Endothelial cell of umbilical vein (primary cell): Measurements from ENCODE around the gene VSIG10L2. TPM values are rescaled to one million over a fixed set of nuclear protein-coding genes. Genes with fewer than 3 reads are reported as not detected.

Experiments used
- BruUV-seq: library from RNA; stranded (reverse); fragments of 400-500 nt; replicated peaks from 2 replicates; lab custom pipeline; 2021; lab: Mats Ljungman, UMichigan
- CTCF ChIA-PET: fragments of 300-600, 350-600 bp; sonication (Branson Sonifier 250); formaldehyde crosslinking; loops from one replicate; lab custom pipeline; 2021; ENCODE audit warnings: antibody characterized with exemption, inconsistent platforms; lab: Charles Lee
- POLR2A ChIA-PET: fragments of 300-600, 350-600 bp; sonication (Branson Sonifier 250); formaldehyde crosslinking; loops from one replicate; lab custom pipeline; 2021; ENCODE audit warnings: antibody characterized with exemption, inconsistent platforms; lab: Charles Lee
- DNase-seq: peaks from one replicate; pipeline ENCODE4 v3.0.0-alpha.2; 2011; ENCODE audit warnings: low read depth, low spot score
- FAIRE-seq: peaks from 2 replicates; lab custom pipeline; 2011; peaks lifted over from hg19 to GRCh38; lab: Jason Lieb, UNC
- H2AFZ ChIP-seq: 2 replicates; pipeline ENCODE4 v1.6.0; 2012; ENCODE audit warnings: low read depth, low read length, control low read depth, inconsistent platforms
- H3K27ac ChIP-seq: 2 replicates; pipeline ENCODE4 v1.5.1; 2011; ENCODE audit warnings: low read depth, mild to moderate bottlenecking, control low read depth, low read length, moderate library complexity; ENCODE audit not compliant: insufficient read depth
- H3K27me3 ChIP-seq, 2 experiments: 2 replicates each; pipeline versions ENCODE4 v1.6.0 to v1.6.1; 2011; ENCODE audit warnings: low read length in 2 of 2, mixed read lengths in 1 of 2; ENCODE audit not compliant: control insufficient read depth in 2 of 2, insufficient read depth in 2 of 2
- H3K36me3 ChIP-seq, 2 experiments: 2 replicates in 1 of 2; 3 replicates in 1 of 2; pipeline ENCODE4 v1.5.1; 2011; ENCODE audit warnings: low read length in 2 of 2, mild to moderate bottlenecking in 1 of 2, moderate library complexity in 1 of 2; ENCODE audit not compliant: control insufficient read depth in 2 of 2, insufficient read depth in 2 of 2; ENCODE audit errors: extremely low read depth in 1 of 2
- H3K4me1 ChIP-seq: 3 replicates; pipeline ENCODE4 v1.5.1; 2011; ENCODE audit warnings: mild to moderate bottlenecking, low read length; ENCODE audit not compliant: control insufficient read depth, insufficient read depth; ENCODE audit errors: extremely low read depth
- H3K4me2 ChIP-seq: 2 replicates; pipeline ENCODE4 v1.6.1; 2011; ENCODE audit warnings: low read length, control low read depth, mixed read lengths; ENCODE audit not compliant: insufficient read depth
- H3K4me3 ChIP-seq, 3 experiments: fragments of 200-600 bp in 1 of 3; sonication (generic), shearing (Covaris generic) in 1 of 3; replicated peaks in 1 of 3; 2 replicates each; pipeline ENCODE4 v1.5.1; 2011 to 2016; ENCODE audit warnings: control low read depth in 3 of 3, low read length in 3 of 3, mild to moderate bottlenecking in 2 of 3, inconsistent platforms in 1 of 3, low read depth in 1 of 3, moderate library complexity in 1 of 3; ENCODE audit not compliant: insufficient read depth in 1 of 3
- H3K79me2 ChIP-seq: 2 replicates; pipeline ENCODE4 v1.6.0; 2012; ENCODE audit warnings: low read length, inconsistent platforms; ENCODE audit not compliant: control insufficient read depth, insufficient read depth
- H3K9ac ChIP-seq: replicated peaks from 2 replicates; pipeline ENCODE3; 2011; ENCODE audit warnings: low read length, control low read depth; ENCODE audit not compliant: insufficient read depth; ENCODE audit errors: extremely low read depth
- H3K9me1 ChIP-seq: replicated peaks from 3 replicates; pipeline ENCODE4 v1.6.0; 2011; ENCODE audit warnings: mild to moderate bottlenecking, low read length; ENCODE audit not compliant: control insufficient read depth, insufficient read depth; ENCODE audit errors: extremely low read depth
- H3K9me3 ChIP-seq: replicated peaks from 2 replicates; pipeline ENCODE4 v1.5.1; 2012; ENCODE audit warnings: low read length, inconsistent platforms; ENCODE audit not compliant: control insufficient read depth, insufficient read depth
- H4K20me1 ChIP-seq: replicated peaks from 2 replicates; pipeline ENCODE3; 2011; ENCODE audit warnings: mild to moderate bottlenecking, low read length; ENCODE audit not compliant: control insufficient read depth, insufficient read depth; ENCODE audit errors: extremely low read depth
- CTCF ChIP-seq, 2 donors: IDR thresholded peaks; 1 replicate in 1 of 2; 2 replicates in 1 of 2; pipeline ENCODE4 v1.5.1; 2011; ENCODE audit warnings: low read length in 2 of 2, mild to moderate bottlenecking in 2 of 2, moderate library complexity in 2 of 2, control low read depth in 1 of 2, inconsistent platforms in 1 of 2, low read depth in 1 of 2; ENCODE audit not compliant: insufficient read depth in 1 of 2; ENCODE audit errors: extremely low read depth in 1 of 2
- FOS ChIP-seq: IDR thresholded peaks from 2 replicates; pipeline ENCODE4 v1.6.1; 2011; ENCODE audit warnings: mild to moderate bottlenecking, low read length, moderate library complexity, borderline replicate concordance; ENCODE audit not compliant: insufficient read depth
- GATA2 ChIP-seq: IDR thresholded peaks from 2 replicates; pipeline ENCODE4 v1.7.0; 2011; ENCODE audit warnings: low read depth, mild to moderate bottlenecking, moderate library complexity, mixed read lengths, low read length; ENCODE audit not compliant: insufficient read length, insufficient read depth
- MYC ChIP-seq: IDR thresholded peaks from one replicate; pipeline ENCODE4 v1.6.1; 2011; ENCODE audit warnings: mild to moderate bottlenecking, low read depth, low read length
- dilution Hi-C: fragments of 300-500 bp; cut with MboI; formaldehyde crosslinking; loops from one replicate; pipeline ENCODE4 v1.15.0; 2019; ENCODE audit warnings: low sequenced_read_pairs; ENCODE audit not compliant: extremely low pct_ligation_motif_present
- intact Hi-C: fragments of 100-400 bp; cut with micrococcal nuclease; formaldehyde crosslinking; loops from one replicate; pipeline ENCODE4 v1.10.0; 2022
- polyA plus RNA-seq, 4 experiments: library from polyadenylated mRNA; depleted of rRNA in 3 of 4; stranded (reverse) in 3 of 4; unstranded in 1 of 4; fragments of >200 nt; gene quantifications; 2 replicates each; pipeline versions ENCODE4 v1.2.1 to v1.2.3, GENCODE V29; 2011 to 2012; ENCODE audit warnings: missing spikeins in 1 of 4
- total RNA-seq: library from RNA; stranded (reverse); gene quantifications from 2 replicates; pipeline ENCODE4 v1.2.3, GENCODE V29; 2021

Gene VSIG10L2
- total and polyA plus RNA-seq, 2 donors (not counting 3 experiments of a cell fraction or from before 2014, with no cell fraction given), result not detected

GRCh38 chr11:125922156-125922555, 23.7 kb upstream of the VSIG10L2 start:
- H3K36me3 ChIP-seq, result no peaks in the 10 kb centered on the region
- no peaks in the 10 kb centered on the region for H3K79me2 ChIP-seq
- no peak overlapping the region for H3K27ac ChIP-seq
- intact Hi-C loops (loop anchor here (2.0 to 10.0 kb wide), 3 partner anchors 195 to 380 kb away; partner anchors contain the start of genes DCPS, FOXRED1 and SRPRA), dilution Hi-C loops (no loop called here)
- H4K20me1 ChIP-seq, result no peaks in the 10 kb centered on the region
- no peaks in the 10 kb centered on the region for H3K9me1 ChIP-seq
- no peak overlapping the region for H3K4me3 ChIP-seq
- peaks cover 1 to 7% of the 10 kb centered on the region in 2 experiments for H3K27me3 ChIP-seq
- ChIA-PET CTCF (interaction anchor here (5.1 kb wide), 1 partner anchor 271 kb away, joined by 113 read pairs; no protein-coding TSS in a partner anchor), POLR2A (no interaction called here)
- BruUV-seq, result no TSS peak
- H3K4me2 ChIP-seq, result no peak overlapping the region
- DNase-seq (no peak), FAIRE-seq (no peak)
- no peak overlapping the region for H3K9ac ChIP-seq
- no peak overlapping the region for H2AFZ ChIP-seq
- TF ChIP-seq MYC (no peak), CTCF (IDR thresholded peaks at IDR 0.05; ENCODE audit: extremely low read depth in 1 of 2, insufficient read depth in 1 of 2, low read depth in 1 of 2, low read length in 2 of 2) (no peak), GATA2 (no peak), FOS (no peak)
- no peaks in the 10 kb centered on the region for H3K4me1 ChIP-seq
- no peaks in the 10 kb centered on the region for H3K9me3 ChIP-seq
